AG09309 (cell line): Measurements from ENCODE around the gene STAMBP.
"Not testable (repeated sequence)": the region's sequence is repeated elsewhere in the genome, so short reads cannot be mapped to it uniquely, and the experiment has no call there.

Experiments used
- DNase-seq: peaks from one replicate; pipeline ENCODE4 v3.0.0-alpha.2; 2010; ENCODE audit warnings: low read depth
- H3K4me3 ChIP-seq: 2 replicates; pipeline ENCODE4 v1.5.1; 2011; ENCODE audit warnings: mild to moderate bottlenecking, low read depth, low read length, moderate library complexity; ENCODE audit not compliant: control insufficient read depth
- TF ChIP-seq, protein P1 (sequence below): IDR thresholded peaks from 2 replicates; pipeline ENCODE4 v1.5.1; 2011; ENCODE audit warnings: mild to moderate bottlenecking, low read depth, low read length, inconsistent platforms; ENCODE audit not compliant: insufficient read depth, control insufficient read depth; ENCODE audit errors: missing control alignments

Gene STAMBP

DNA sequence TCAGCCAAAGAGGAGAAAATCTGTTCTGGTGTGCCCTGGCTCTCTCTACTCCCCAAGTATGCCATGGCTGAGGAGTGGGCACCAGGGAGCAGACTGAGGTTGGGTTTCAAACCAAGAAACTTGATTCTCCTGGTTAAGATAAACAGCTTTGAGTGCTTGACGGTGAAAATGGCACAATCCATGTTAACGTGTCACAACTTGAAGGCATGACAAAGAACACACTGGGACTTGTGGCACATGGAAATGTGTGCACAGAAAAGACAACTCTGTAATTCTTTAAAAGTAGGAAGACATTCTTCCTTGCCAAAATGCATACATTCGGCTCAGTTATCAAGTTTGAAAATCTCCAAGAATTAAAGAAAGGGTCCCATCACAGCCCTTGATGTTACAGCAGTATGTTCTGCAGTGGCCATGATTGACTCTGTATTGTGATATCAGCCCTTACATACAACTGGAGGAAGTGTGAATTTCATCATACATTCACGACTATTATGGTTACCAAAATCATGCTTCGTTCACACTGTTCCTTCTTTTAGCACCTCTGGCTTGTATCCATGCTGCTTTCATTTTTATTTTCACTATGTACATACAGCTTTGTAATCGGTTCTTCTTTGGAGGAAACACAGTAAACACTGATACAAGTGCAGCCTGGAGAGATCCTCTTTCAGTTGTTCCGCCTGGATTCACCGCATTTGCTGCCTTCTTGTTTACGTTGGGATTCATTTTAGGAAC lies 48.5 kb downstream of the STAMBP start:
- no peak overlapping the region for H3K4me3 ChIP-seq
- TF ChIP-seq, protein P1, sequence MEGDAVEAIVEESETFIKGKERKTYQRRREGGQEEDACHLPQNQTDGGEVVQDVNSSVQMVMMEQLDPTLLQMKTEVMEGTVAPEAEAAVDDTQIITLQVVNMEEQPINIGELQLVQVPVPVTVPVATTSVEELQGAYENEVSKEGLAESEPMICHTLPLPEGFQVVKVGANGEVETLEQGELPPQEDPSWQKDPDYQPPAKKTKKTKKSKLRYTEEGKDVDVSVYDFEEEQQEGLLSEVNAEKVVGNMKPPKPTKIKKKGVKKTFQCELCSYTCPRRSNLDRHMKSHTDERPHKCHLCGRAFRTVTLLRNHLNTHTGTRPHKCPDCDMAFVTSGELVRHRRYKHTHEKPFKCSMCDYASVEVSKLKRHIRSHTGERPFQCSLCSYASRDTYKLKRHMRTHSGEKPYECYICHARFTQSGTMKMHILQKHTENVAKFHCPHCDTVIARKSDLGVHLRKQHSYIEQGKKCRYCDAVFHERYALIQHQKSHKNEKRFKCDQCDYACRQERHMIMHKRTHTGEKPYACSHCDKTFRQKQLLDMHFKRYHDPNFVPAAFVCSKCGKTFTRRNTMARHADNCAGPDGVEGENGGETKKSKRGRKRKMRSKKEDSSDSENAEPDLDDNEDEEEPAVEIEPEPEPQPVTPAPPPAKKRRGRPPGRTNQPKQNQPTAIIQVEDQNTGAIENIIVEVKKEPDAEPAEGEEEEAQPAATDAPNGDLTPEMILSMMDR: no peak
- DNase-seq: no peak

DNA sequence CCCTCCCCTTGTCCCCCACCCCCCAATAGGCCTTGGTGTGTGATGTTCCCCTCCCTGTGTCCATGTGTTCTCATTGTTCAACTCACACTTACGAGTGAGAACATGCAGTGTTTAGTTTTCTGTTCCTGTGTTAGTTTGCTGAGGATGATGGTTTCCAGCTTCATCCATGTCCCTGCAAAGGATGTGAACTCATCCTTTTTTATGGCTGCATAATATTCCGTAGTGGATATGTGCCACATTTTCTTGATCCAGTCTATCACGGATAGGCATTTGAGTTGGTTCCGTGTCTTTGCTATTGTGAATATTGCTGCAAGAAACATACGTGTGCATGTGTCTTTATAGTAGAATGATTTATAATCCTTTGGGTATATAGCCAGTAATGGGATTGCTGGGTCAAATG lies 49.2 kb downstream of the STAMBP start:
- DNase-seq, H3K4me3 ChIP-seq: not testable (repeated sequence)

DNA sequence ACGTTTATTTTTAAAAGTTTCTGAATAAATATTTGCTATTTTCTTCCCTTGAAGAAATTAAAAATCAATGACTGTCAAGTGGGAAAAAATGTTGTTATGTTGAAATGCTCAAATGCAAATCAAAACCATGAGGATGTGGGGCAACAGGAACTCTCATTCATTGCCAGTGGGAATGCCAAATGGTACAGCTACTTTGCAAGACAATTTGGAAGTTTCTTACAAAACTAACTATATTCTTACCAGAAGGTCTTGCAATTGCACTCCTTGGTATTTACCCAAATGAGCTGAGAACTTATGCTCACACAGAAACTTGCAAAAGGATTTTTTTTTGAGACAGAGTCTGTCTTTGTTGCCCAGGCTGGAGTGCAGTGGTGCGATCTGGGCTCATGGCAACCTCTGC lies 56.6 kb downstream of the STAMBP start:
- no peak overlapping the region for H3K4me3 ChIP-seq
- TF ChIP-seq, protein P1: no peak
- no peak for DNase-seq

DNA sequence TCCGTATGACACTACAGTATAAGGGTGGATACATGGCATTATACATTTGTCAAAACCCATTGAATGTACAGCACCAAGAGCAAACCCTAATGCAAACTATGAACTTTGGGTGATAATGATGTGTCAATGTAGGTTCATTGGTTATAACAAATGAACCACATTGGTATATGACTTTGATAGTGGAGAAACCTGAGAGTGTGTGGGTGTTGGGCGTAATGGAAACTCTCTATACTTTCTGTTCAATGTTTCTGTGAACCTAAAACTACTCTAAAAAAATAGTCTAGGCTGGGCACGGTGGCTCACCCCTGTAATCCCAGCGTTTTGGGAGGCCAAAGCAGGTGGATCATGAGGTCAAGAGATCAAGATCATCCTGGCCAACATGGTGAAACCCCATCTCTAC lies 57.6 kb downstream of the STAMBP start:
- TF ChIP-seq, protein P1: no peak
- H3K4me3 ChIP-seq: no peak overlapping the region
- no peak for DNase-seq

DNA sequence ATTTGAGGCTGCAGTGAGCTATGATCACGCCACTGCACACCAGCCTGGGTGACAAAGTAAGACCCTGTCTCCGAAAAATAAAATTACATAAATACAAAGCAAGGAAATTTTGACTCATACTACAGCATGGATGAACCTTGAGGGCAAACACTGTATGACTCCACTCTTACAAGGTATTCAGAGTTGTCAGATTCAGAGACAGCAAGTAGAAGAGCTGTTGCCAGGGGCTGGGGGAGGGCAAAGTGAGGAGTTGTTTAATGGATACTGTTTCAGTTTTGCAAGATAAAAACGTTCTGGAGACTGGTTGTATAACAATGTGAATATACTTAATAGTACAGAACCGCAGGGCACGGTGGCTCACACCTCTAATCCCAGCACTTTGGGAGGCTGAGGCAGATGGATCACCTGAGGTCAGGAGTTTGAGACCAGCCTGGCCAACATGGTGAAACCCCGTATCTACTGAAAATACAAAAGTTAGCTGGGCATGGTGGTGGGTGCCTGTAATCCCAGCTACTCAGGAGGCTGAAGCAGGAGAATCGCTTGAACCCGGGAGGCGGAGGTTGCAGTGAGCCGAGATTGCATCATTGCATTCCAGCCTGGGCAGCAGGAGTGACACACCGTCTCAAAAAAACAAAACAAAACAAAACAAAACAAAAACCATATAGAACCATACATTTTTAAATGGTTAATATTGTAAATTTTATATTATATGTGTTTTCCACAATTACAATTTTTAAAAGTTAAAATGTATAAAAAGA lies 59.0 kb downstream of the STAMBP start:
- not testable (repeated sequence) for DNase-seq, H3K4me3 ChIP-seq

DNA sequence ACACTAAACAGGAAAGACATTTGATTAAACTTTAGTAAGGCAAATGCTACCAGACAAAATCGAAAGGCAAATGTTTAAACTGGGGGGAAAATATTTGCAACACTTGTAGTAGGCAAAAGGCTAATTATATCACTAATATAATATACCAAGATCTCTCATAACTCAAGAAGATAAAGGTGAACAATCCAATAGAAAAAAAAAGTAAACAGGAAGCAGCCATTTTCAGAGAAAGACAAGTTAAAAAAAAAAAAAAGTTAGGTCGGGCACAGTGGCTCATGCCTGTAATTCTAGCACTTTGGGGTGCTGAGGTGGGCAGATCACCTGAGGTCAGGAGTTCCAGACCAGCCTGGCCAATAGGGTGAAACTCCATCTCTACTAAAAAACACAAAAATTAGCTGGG lies 59.6 kb downstream of the STAMBP start:
- no peak for DNase-seq
- H3K4me3 ChIP-seq: no peak overlapping the region
- TF ChIP-seq, protein P1: no peak

DNA sequence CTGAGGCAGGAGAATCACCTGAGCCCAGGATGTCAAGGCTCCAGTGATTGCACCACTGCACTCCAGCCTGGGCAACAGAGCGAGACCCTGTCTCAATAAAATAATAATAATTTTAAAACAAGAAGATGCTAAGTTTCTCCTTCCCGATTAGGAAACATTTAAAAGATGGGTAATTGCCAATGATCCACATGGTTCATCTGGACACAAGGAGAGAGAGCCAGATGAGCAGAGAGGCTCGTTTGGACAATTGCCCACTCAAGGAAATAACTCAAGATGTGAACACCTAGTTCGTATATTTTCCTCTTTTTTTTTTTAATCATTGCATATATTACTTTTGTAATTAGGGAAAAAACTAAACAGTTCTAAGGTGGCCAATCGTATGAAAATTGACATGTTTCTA lies 60.4 kb downstream of the STAMBP start:
- TF ChIP-seq, protein P1: no peak
- no peak for DNase-seq
- no peak overlapping the region for H3K4me3 ChIP-seq
